GM18858 (cell line): ENCODE measurements around the gene PCDHGA6.
"Not testable (repeated sequence)": the region's sequence is repeated elsewhere in the genome, so short reads cannot be mapped to it uniquely, and the experiment has no call there.

Experiments
- ATAC-seq: cut with Tn5 transposase; IDR thresholded peaks from one replicate; pipeline ENCODE4 v1.9.1; 2021; ENCODE audit not compliant: unreplicated experiment

Gene PCDHGA6

DNA sequence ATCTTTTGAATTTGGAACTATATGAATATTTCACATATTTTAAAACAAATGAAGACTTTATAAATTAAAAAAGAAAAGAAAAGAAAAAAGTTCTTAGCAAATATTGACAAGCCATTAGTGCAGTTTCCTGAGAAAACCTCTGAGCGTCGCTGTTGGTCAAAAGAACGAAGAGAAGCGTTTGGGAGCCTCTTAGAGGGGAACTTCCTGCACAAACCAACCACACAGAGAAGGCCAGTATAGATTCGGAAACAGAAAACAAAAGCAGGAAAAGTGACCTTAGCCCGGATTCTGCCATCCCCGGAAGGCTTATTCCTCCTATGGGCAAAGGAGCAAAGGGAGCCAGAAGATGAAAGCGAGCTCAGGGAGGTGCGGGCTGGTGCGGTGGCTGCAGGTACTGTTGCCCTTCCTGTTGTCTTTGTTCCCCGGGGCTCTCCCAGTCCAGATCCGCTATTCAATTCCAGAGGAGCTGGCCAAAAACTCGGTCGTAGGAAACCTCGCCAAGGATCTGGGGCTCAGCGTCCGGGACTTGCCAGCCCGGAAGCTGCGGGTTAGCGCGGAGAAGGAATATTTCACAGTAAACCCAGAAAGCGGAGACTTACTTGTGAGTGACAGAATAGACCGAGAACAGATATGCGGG, 13.8 kb upstream of the PCDHGA6 start, which contains the start of gene PCDHGB2:
Gene PCDHGB2 (plus strand): TSS at position 205 of the 637 bp plus-strand sequence. CDS start 142 bp downstream, at position 347.
- ATAC-seq = peak; percentile 51

DNA sequence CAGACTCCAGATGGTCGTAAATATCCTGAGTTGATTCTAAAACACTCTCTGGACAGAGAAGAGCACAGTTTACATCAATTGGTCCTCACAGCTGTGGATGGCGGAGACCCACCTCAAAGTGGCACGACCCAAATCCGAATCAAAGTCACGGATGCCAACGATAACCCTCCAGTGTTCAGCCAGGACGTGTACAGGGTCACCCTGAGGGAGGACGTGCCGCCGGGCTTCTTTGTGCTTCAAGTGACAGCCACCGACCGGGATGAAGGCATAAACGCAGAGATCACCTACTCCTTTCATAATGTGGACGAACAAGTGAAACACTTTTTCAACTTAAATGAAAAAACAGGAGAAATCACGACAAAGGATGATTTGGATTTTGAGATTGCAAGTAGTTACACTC, 13.0 kb upstream of the PCDHGA6 start:
- no peak for ATAC-seq

DNA sequence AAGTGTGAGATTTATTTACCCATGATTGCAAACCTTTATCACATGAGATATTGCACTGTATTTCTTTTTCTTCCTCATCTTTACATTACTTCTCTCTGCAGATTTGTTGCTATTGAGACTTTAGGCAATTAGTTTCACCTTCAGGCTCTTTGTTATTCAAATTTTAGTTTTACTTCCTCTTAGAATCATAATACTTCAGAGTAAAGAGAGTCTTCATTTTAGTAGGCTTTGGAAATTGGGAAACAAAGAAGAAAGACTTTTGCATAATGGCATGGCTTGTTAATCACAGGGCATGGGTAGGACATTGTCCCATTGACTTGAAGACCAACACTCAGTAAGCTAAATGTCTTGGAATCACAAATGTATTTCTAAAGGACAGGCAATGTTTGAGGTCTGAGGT, 11.0 kb upstream of the PCDHGA6 start:
- ATAC-seq = no peak

DNA sequence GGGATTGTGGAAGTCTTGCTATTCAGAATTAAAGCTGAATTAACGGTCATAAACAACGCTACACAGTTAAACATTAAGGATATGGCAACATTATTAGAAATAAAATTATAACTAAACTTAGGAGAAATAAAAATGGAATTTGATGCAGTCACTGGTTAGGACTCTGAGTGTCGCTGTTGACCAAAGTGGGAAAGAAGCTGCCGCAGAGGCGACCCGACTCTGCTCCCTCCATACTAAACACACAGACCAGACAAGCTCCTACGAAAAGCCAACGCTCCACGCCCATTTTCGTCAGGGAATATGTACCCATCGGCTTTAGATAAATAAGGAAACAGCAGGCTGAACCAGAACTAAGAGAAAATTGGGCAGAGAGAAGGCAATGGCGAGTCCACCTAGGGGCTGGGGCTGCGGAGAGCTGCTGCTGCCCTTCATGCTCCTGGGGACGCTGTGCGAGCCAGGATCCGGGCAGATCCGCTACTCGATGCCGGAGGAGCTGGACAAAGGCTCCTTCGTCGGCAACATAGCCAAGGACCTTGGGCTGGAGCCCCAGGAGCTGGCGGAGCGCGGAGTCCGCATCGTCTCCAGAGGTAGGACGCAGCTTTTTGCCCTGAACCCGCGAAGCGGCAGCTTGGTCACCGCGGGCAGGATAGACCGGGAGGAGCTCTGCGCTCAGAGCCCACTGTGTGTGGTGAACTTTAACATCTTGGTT, 9.6 kb upstream of the PCDHGA6 start, which contains the start of gene PCDHGA5:
Gene PCDHGA5 (plus strand): TSS at position 211 of the 709 bp plus-strand sequence. CDS start 169 bp downstream, at position 380.
- ATAC-seq = no peak

DNA sequence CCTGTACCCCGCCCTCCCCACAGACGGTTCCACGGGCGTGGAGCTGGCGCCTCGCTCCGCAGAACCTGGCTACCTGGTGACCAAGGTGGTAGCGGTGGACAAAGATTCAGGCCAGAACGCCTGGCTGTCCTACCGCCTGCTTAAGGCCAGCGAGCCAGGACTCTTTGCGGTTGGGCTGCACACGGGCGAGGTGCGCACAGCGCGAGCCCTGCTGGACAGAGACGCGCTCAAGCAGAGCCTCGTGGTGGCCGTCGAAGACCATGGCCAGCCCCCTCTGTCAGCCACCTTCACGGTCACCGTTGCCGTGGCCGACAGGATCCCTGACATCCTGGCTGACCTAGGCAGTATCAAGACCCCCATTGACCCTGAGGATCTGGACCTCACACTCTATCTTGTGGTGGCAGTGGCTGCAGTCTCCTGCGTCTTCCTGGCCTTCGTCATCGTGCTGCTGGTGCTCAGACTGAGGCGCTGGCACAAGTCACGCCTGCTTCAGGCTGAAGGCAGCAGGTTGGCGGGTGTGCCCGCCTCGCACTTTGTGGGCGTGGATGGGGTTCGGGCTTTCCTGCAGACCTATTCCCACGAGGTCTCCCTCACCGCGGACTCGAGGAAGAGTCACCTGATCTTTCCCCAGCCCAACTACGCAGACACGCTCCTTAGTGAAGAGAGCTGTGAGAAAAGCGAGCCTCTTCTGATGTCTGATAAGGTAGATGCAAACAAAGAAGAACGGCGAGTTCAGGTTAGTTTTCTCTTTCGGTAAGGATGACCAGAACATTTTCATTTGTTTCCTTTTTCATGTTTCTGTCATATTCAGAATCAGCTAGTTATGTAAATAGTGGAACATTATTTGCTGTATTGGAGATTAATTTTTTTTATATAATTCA, 7.4 kb upstream of the PCDHGA6 start:
- no peak for ATAC-seq

DNA sequence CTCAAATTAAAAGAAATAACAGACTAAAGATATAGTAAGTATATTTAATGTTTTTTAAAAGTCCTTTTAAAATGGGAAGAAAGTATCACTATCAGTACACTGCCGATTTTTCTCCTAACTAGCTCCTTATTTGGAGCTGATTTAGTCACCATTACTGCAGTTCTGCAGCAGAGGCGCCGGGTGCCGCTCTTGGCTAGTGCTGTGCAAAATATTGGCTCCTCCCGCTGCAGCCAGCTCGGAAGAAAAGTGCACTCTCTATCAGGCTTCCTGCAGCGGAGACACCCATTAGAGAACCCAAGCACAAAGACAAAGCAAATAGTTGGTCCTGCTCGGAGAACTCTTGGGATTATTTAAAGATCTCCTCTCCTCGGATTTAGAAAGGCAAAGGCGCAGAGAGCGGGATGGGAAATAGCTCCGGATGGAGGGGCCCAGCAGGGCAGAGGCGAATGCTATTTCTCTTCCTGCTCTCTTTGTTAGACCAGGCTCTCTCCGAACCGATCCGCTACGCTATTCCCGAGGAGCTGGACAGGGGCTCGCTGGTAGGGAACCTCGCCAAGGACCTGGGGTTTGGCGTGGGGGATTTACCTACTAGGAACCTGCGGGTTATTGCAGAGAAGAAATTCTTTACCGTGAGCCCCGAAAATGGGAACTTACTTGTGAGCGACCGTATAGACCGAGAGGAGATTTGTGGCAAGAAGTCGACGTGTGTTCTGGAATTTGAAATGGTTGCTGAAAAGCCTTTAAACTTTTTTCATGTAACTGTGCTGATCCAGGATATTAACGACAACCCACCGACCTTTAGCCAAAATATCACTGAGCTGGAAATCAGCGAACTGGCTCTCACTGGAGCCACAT, 3.5 kb upstream of the PCDHGA6 start, which contains the start of gene PCDHGB3:
Gene PCDHGB3 (plus strand): TSS at position 249 of the 855 bp plus-strand sequence. CDS start 153 bp downstream, at position 402.
- ATAC-seq = no peak

DNA sequence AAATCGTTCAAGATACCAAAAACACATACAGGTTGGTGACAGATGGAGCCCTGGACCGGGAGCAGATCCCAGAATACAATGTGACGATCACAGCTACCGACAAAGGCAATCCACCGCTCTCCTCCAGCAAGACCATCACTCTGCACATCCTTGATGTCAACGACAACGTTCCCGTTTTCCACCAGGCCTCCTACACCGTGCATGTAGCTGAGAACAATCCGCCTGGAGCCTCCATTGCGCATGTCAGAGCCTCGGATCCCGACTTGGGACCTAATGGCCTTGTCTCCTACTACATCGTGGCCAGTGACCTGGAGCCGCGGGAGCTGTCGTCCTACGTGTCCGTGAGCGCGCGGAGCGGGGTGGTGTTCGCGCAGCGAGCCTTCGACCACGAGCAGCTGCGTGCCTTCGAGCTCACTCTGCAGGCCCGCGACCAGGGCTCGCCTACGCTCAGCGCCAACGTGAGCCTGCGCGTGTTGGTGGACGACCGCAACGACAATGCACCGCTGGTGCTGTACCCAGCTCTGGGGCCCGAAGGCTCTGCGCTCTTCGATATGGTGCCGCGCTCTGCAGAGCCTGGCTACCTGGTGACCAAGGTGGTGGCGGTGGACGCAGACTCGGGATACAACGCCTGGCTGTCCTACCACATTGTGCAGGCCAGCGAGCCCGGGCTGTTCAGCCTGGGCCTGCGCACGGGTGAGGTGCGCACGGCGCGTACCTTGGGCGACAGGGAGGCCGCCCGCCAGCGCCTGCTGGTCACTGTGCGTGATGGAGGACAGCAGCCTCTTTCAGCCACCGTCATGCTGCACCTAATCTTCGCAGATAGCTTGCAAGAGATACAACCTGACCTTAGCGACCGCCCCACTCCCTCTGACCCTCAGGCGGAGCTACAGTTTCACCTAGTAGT, 1.9 kb upstream of the PCDHGA6 start:
- ATAC-seq = no peak

DNA sequence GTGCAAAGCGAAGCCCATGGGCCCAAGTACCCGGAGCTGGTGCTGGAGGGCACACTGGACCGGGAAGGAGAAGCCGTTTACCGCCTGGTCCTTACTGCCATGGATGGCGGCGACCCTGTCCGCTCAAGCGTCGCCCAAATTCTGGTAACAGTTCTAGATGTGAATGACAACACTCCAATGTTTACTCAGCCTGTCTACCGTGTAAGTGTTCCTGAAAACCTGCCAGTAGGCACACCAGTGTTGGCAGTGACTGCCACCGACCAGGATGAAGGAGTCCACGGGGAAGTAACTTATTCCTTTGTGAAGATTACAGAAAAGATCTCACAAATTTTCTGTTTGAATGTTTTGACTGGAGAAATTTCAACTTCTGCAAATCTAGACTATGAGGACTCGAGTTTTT, 936 bp downstream of the PCDHGA6 start:
- ATAC-seq = no peak

DNA sequence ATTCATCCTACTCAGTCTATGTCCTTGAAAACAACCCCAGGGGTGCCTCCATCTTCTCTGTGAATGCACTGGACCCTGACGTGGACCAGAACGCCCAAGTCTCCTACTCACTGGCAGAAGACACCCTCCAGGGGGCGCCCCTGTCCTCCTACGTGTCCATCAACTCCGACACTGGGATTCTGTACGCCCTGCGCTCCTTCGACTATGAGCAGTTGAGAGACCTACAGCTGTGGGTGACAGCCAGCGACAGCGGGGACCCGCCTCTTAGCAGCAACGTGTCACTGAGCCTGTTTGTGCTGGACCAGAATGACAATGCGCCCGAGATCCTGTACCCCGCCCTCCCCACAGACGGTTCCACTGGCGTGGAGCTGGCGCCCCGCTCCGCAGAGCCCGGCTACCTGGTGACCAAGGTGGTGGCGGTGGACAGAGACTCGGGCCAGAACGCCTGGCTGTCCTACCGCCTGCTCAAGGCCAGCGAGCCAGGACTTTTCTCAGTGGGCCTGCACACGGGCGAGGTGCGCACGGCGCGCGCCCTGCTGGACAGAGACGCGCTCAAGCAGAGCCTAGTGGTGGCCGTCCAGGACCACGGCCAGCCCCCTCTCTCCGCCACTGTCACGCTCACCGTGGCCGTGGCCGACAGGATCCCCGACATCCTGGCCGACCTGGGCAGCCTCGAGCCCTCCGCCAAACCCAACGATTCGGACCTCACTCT, 1.9 kb downstream of the PCDHGA6 start:
- not testable (repeated sequence) for ATAC-seq

DNA sequence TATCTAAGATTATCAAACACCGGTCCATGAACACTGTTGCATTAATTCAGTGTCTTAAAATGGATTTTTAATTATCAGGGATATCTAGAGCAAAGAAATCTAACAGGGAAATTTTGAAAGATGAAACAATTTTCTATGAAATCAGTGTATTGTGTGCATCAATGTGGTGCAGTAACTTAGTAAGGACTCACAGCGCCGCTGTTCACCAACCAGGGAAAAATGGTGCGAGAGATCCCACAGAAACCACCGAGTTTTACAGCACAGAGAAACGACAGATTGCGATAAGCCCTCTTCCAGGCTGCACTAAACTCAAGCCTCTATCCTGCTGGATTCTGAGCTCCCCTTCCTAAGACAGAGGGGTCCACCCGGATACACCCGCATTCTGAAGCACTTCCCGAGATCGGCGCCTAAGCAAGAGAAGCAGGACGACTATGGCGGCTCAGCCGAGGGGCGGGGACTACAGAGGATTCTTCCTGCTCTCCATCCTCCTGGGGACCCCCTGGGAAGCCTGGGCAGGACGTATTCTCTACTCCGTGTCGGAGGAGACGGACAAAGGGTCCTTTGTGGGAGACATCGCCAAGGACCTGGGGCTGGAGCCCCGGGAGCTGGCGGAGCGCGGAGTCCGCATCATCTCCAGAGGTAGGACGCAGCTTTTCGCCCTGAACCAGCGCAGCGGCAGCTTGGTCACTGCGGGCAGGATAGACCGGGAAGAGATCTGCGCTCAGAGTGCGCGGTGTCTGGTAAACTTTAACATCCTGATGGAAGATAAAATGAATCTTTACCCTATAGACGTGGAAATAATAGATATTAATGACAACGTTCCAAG, 9.0 kb downstream of the PCDHGA6 start, which contains the start of gene PCDHGA7:
Gene PCDHGA7 (plus strand): TSS at position 274 of the 826 bp plus-strand sequence. CDS start 158 bp downstream, at position 432.
- ATAC-seq = no peak

DNA sequence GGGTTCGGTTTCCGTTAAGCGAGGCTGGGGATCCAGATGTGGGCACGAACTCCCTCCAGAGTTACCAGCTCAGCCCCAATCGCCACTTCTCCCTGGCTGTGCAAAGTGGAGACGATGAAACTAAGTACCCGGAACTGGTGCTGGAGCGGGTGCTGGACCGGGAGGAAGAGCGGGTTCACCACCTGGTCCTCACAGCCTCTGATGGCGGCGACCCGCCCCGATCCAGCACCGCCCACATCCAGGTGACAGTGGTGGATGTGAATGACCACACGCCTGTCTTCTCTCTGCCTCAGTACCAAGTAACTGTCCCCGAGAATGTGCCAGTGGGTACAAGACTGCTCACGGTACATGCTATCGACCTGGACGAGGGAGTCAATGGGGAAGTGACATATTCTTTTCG, 9.7 kb downstream of the PCDHGA6 start:
- ATAC-seq = no peak

DNA sequence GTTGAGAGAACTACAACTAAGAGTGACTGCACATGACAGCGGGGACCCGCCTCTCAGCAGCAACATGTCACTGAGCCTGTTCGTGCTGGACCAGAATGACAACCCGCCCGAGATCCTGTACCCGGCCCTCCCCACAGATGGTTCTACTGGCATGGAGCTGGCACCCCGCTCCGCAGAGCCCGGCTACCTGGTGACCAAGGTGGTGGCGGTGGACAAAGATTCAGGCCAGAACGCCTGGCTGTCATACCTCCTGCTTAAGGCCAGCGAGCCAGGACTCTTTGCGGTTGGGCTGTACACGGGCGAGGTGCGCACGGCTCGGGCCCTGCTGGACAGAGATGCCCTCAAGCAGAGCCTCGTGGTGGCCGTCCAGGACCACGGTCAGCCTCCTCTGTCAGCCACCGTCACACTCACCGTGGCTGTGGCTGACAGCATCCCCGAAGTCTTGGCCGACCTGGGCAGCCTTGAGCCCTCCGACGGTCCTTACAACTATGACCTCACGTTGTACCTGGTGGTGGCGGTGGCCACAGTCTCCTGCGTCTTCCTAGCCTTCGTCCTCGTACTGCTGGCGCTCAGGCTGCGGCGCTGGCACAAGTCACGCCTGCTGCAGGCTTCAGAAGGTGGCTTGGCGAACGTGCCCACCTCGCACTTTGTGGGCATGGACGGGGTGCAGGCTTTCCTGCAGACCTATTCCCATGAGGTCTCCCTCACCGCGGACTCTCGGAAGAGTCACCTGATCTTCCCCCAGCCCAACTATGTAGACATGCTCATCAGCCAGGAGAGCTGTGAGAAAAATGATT, 11.0 kb downstream of the PCDHGA6 start:
- no peak for ATAC-seq

DNA sequence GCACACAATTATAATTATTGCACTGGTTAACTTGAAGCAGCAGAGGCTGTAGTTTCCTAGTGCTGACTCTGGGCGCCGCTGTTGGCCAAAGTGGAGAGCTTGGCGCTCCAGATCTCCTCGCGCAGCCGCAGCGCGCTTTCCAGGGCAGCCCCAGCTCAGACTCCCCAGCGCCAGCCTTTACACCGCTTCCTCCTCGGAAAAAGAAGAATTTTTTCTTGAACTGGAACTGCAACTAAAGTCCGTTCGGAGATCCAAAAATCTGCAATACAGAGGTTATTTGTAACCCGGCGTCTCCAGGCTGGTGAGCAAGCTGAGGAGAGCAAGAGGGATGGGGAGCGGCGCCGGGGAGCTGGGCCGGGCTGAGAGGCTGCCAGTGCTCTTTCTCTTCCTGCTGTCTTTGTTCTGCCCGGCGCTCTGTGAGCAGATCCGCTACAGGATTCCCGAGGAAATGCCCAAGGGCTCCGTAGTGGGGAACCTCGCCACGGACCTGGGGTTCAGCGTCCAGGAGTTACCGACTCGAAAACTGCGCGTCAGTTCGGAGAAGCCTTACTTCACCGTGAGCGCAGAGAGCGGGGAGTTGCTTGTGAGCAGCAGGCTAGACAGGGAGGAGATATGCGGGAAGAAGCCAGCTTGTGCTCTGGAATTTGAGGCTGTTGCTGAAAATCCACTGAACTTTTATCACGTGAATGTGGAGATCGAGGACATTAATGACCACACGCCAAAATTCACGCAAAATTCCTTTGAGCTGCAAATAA, 14.0 kb downstream of the PCDHGA6 start, which contains the start of gene PCDHGB4:
Gene PCDHGB4 (plus strand): TSS at position 142 of the 755 bp plus-strand sequence. CDS start 187 bp downstream, at position 329.
- peak; percentile 92 for ATAC-seq

DNA sequence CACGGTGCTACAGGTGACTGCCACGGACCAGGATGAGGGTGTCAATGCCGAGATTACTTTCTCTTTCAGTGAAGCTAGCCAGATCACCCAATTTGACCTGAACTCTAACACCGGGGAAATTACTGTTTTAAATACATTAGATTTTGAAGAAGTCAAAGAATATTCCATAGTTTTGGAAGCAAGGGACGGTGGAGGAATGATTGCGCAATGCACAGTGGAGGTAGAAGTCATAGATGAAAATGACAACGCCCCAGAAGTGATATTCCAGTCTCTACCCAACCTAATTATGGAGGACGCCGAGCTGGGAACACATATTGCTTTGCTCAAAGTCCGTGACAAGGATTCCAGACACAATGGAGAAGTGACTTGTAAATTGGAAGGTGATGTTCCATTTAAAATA, 15.0 kb downstream of the PCDHGA6 start:
- no peak for ATAC-seq

DNA sequence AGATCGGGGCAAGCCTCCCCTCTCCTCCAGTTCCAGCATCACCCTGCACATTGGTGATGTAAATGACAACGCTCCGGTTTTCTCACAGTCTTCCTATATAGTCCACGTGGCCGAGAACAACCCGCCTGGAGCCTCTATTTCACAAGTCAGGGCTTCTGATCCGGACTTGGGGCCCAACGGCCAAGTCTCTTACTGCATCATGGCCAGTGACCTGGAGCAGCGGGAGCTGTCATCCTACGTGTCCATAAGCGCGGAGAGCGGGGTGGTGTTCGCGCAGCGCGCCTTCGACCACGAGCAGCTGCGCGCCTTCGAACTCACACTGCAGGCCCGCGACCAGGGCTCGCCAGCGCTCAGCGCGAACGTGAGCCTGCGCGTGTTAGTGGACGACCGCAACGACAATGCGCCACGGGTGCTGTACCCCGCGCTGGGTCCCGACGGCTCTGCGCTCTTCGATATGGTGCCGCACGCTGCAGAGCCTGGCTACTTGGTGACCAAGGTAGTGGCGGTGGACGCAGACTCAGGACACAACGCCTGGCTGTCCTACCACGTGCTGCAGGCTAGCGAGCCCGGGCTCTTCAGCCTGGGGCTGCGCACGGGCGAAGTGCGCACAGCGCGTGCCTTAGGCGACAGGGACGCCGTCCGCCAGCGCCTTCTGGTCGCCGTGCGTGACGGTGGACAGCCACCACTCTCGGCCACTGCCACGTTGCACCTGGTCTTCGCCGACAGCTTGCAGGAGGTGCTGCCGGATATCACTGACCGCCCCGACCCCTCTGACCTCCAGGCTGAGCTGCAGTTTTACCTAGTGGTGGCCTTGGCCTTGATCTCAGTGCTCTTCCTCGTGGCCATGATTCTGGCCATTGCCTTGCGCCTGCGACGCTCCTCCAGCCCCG, 15.7 kb downstream of the PCDHGA6 start:
- no peak for ATAC-seq
